Transverse colon (tissue), 4 donors: ENCODE data around the gene HDAC8. TPM values are rescaled to one million over a fixed set of nuclear protein-coding genes. Genes with fewer than 3 reads are reported as not detected.

ENCODE experiments used
- DNase-seq: peaks from one replicate; pipeline ENCODE4 v3.0.0-alpha.2; 2019
- H3K27ac ChIP-seq, 4 donors: fragments of 200-600 bp; sonication (generic); 2 replicates each; pipeline ENCODE4 v1.5.1; 2016 to 2018; ENCODE audit warnings: inconsistent platforms in 4 of 4
- H3K27me3 ChIP-seq: fragments of 200-600 bp; sonication (generic); 2 replicates; pipeline ENCODE4 v1.5.1; 2017; ENCODE audit warnings: inconsistent platforms
- H3K36me3 ChIP-seq, 4 donors: fragments of 200-600 bp; sonication (generic); 2 replicates each; pipeline ENCODE4 v1.5.1; 2017 to 2019; ENCODE audit warnings: inconsistent platforms in 4 of 4
- H3K4me1 ChIP-seq, 4 donors: fragments of 200-600 bp; sonication (generic); 2 replicates each; pipeline ENCODE4 v1.5.1; 2017 to 2020; ENCODE audit warnings: inconsistent platforms in 4 of 4
- H3K4me3 ChIP-seq, 4 donors: fragments of 200-600 bp; sonication (generic); 1 replicate in 1 of 4; 2 replicates in 3 of 4; pipeline versions ENCODE4 v1.5.1 to v1.6.1; 2017 to 2019; ENCODE audit warnings: inconsistent platforms in 4 of 4
- H3K9me3 ChIP-seq, 2 donors: fragments of 200-600 bp; sonication (generic); 2 replicates each; pipeline ENCODE4 v1.5.1; 2017 to 2019; ENCODE audit warnings: inconsistent platforms in 2 of 2
- EP300 ChIP-seq: sonication (generic); formaldehyde crosslinking; IDR thresholded peaks from one replicate; pipeline ENCODE4 v1.6.1; 2017; ENCODE audit warnings: antibody characterized with exemption, low read depth
- POLR2A ChIP-seq: fragments of 450-650 bp; IDR thresholded peaks from one replicate; pipeline ENCODE4 v1.6.1; 2016; ENCODE audit warnings: antibody characterized with exemption, mild to moderate bottlenecking, moderate library complexity
- POLR2AphosphoS5 ChIP-seq, 3 donors: sonication (generic); formaldehyde crosslinking; IDR thresholded peaks; one replicate each; pipeline ENCODE4 v1.6.1; 2016; ENCODE audit warnings: antibody characterized with exemption in 3 of 3
- WGBS, 2 donors: methylation state at CpG; one replicate each; pipeline ENCODE4 v1.1.5; 2018; ENCODE audit warnings: low coverage in 1 of 2; 5-methylcytosine and 5-hydroxymethylcytosine counted together
- in situ Hi-C, 4 donors: fragments of 200-750 bp; cut with MboI; loops; one replicate each; pipeline versions ENCODE4 v1.15.0 to v1.15.1; 2017; ENCODE audit warnings: low sequenced_read_pairs in 3 of 4, low pct_ligation_motif_present in 1 of 4, low pct_unique_long_range_greater_than_20kb in 1 of 4
- intact Hi-C: fragments of 100-400 bp; cut with DNase I; formaldehyde crosslinking; loops from one replicate; pipeline ENCODE4 v1.15.1; 2023; ENCODE audit warnings: low total_unique reads
- total RNA-seq, 4 donors: library from RNA; depleted of rRNA; stranded (reverse); fragments of >200 nt; gene quantifications; one replicate each; pipeline ENCODE4 v1.1.0, GENCODE V29; 2016
- TF ChIP-seq, protein P1 (sequence below), 5 experiments: fragments of 200-600 bp in 3 of 5; fragments of 450-650 bp in 2 of 5; sonication (generic) in 3 of 5; IDR thresholded peaks; 1 replicate in 2 of 5; 2 replicates in 3 of 5; pipeline ENCODE4 v1.5.1; 2016 to 2017; ENCODE audit warnings: antibody characterized with exemption in 5 of 5, inconsistent platforms in 3 of 5, mild to moderate bottlenecking in 2 of 5, moderate library complexity in 1 of 5

HDAC8 gene
- 10 to 100 TPM; 10.5 to 37.5 (median 18.4) TPM for total RNA-seq

GRCh38 chrX:72572248-72573157, at the start of gene HDAC8:
Gene HDAC8, minus strand, starts transcription at chrX:72572843. Its CDS starts 82 bp downstream, at chrX:72572761.
- Histone ChIP-seq H3K4me3 (peak within 1 kb of the TSS; percentile 24 to 61 (median 51)), H3K27me3 (no peaks in the 10 kb centered on the region), H3K36me3 (no peaks in the 10 kb centered on the region), H3K27ac (peak within 1 kb of the TSS; percentile 70 to 79 (median 72)), H3K9me3 (no peaks in the 10 kb centered on the region), H3K4me1 (peaks cover 0 to 5% (median 0%) of the 10 kb centered on the region in 4 donors)
- WGBS, 2 donors, result 42% methylated on average over 36 of the region's 36 CpGs; no CpG with 5 or more reads in 1 of the 2 donors
- TF ChIP-seq POLR2AphosphoS5 (IDR thresholded peaks at IDR 0.05) (no peak), EP300 (no peak), POLR2A (no peak)
- TF ChIP-seq, protein P1, sequence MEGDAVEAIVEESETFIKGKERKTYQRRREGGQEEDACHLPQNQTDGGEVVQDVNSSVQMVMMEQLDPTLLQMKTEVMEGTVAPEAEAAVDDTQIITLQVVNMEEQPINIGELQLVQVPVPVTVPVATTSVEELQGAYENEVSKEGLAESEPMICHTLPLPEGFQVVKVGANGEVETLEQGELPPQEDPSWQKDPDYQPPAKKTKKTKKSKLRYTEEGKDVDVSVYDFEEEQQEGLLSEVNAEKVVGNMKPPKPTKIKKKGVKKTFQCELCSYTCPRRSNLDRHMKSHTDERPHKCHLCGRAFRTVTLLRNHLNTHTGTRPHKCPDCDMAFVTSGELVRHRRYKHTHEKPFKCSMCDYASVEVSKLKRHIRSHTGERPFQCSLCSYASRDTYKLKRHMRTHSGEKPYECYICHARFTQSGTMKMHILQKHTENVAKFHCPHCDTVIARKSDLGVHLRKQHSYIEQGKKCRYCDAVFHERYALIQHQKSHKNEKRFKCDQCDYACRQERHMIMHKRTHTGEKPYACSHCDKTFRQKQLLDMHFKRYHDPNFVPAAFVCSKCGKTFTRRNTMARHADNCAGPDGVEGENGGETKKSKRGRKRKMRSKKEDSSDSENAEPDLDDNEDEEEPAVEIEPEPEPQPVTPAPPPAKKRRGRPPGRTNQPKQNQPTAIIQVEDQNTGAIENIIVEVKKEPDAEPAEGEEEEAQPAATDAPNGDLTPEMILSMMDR (IDR thresholded peaks at IDR 0.05), result no peak
- intact Hi-C loops, result no loop called here
- peak; percentile 68 for DNase-seq
- in situ Hi-C loops, result no loop called here

DNA sequence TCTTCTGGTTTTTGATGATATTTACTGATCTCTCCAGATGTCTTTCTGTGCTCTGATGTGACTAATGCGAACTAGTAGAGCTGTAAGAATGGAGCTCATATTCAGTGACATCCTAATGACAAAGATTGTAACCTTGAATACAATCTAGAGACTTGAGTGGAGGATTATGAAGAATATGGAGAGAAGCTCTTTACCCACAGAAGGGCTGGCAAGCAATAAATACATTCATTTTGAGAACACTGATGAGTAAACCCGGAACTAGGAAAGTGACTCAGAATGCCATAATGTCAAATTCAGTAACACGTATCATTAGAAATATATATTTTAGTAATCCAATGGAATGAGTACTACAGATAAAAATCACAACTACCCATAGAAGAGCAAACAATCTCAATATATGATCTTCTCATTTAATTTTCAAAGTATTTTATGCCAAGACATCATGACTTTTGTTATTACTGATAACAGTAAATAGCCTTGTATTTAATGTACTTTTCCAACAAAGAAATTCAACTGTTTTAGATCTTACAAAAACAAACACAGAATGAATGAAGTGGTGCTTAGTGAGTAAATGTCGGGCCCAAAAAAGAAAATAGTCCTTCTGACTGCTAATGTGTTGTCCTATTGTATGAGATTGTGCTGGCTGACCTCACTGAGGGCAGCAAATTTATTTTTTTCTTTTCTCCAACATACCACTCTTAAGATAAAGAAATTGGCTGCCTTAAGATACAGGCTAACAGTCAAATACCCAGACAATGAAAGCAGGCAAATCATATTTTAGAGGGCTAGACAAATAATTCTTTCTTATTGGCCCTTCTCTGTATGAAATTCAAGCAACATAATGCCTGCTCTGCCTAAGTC, 49.2 kb upstream of the HDAC8 start:
- no peaks in the 10 kb centered on the region for H3K27me3 ChIP-seq
- WGBS, 2 donors, result 61 to 70% methylated on average over 4 of the region's 4 CpGs
- H3K27ac ChIP-seq, result no peak overlapping the region
- in situ Hi-C loops, result no loop called here
- TF ChIP-seq, protein P1 (IDR thresholded peaks at IDR 0.05), result no peak
- TF ChIP-seq POLR2AphosphoS5 (IDR thresholded peaks at IDR 0.05) (no peak), POLR2A (no peak), EP300 (no peak)
- H3K4me3 ChIP-seq, result no peak overlapping the region
- no peaks in the 10 kb centered on the region for H3K9me3 ChIP-seq
- DNase-seq, result no peak
- no peaks in the 10 kb centered on the region for H3K4me1 ChIP-seq
- no peaks in the 10 kb centered on the region for H3K36me3 ChIP-seq
- intact Hi-C loops, result no loop called here

GRCh38 chrX:72621163-72621562, 48.5 kb upstream of the HDAC8 start:
- Histone ChIP-seq H3K4me3 (no peak overlapping the region), H3K4me1 (no peaks in the 10 kb centered on the region), H3K27me3 (no peaks in the 10 kb centered on the region), H3K9me3 (no peaks in the 10 kb centered on the region), H3K36me3 (no peaks in the 10 kb centered on the region), H3K27ac (no peak overlapping the region)
- TF ChIP-seq EP300 (no peak), POLR2A (no peak), POLR2AphosphoS5 (IDR thresholded peaks at IDR 0.05) (no peak)
- TF ChIP-seq, protein P1 (IDR thresholded peaks at IDR 0.05), result no peak
- 17 to 33% methylated on average over 1 of the region's 1 CpG for WGBS, 2 donors
- DNase-seq, result no peak
- in situ Hi-C loops, result no loop called here
- intact Hi-C loops, result no loop called here

DNA sequence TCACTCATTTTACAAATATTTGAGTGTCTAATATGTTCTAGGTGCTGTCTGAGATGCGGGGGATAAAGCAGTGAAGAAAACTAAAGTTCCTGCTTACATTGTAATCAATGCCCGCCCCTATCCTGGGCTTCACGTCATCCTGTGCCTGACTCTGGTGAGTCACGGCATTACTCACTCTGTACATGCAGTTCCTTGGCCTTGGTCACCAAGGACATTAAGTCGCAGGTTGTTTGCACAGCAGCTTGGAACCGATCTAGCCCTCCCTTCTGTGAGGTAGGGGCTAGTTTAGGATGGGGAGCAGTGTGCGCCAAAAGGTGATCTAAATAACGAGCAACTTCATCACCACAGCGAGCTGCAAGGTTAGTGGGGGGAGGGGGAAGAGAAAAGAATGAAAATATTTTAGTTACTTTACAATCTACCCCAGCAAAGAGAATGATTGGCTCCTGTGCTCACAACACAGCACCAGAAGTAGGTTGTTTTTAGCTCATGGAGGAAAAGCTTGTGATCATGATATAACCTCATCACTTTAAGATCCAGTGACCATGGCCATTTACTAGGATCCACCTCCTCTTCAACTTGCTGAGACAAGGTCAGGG, 48.0 kb upstream of the HDAC8 start:
- H3K9me3 ChIP-seq, result no peaks in the 10 kb centered on the region
- no peaks in the 10 kb centered on the region for H3K4me1 ChIP-seq
- whole genome bisulfite sequencing, 2 donors, result 67% methylated on average over 9 of the region's 9 CpGs; no CpG with 5 or more reads in 1 of the 2 donors
- in situ Hi-C loops (no loop called here), intact Hi-C loops (no loop called here)
- H3K27me3 ChIP-seq, result no peaks in the 10 kb centered on the region
- peak; percentile 26 for DNase-seq
- H3K36me3 ChIP-seq, result no peaks in the 10 kb centered on the region
- H3K4me3 ChIP-seq, result no peak overlapping the region
- H3K27ac ChIP-seq, result no peak overlapping the region
- TF ChIP-seq EP300, result no peak
- TF ChIP-seq POLR2AphosphoS5 (IDR thresholded peaks at IDR 0.05), result peak in 2 of 3 donors; percentile 40
